Breast epithelium (tissue), 4 donors: Measurements from ENCODE around the gene SEC31B. TPM values are rescaled to one million over a fixed set of nuclear protein-coding genes. Genes with fewer than 3 reads are reported as not detected.

Experiments
- DNase-seq, 2 donors: peaks; one replicate each; pipeline ENCODE4 v3.0.0-alpha.2; 2019; ENCODE audit warnings: low spot score in 2 of 2
- H3K27ac ChIP-seq, 2 donors: fragments of 200-600 bp; sonication (generic) in 1 of 2; one replicate each; pipeline ENCODE4 v1.5.1; 2016 to 2019; ENCODE audit warnings: mild to moderate bottlenecking in 1 of 2
- H3K27me3 ChIP-seq, 2 donors: fragments of 200-600 bp; sonication (generic) in 1 of 2; one replicate each; pipeline versions ENCODE4 v1.5.1 to v1.6.0; 2017 to 2019; ENCODE audit warnings: control low read depth in 1 of 2, mild to moderate bottlenecking in 1 of 2
- H3K36me3 ChIP-seq: fragments of 200-600 bp; one replicate; pipeline ENCODE4 v1.5.1; 2019
- H3K4me1 ChIP-seq, 2 donors: fragments of 200-600 bp; sonication (generic); one replicate each; pipeline ENCODE4 v1.5.1; 2016 to 2019; ENCODE audit warnings: control low read depth in 1 of 2
- H3K4me3 ChIP-seq, 3 donors: fragments of 200-600 bp; sonication (generic); 1 replicate in 2 of 3; 2 replicates in 1 of 3; pipeline ENCODE4 v1.5.1; 2016 to 2019; ENCODE audit warnings: mild to moderate bottlenecking in 3 of 3, moderate library complexity in 2 of 3
- H3K9me3 ChIP-seq, 2 donors: fragments of 200-600 bp; sonication (generic) in 1 of 2; one replicate each; pipeline ENCODE4 v1.5.1; 2016 to 2019; ENCODE audit warnings: control low read depth in 1 of 2
- CTCF ChIP-seq, 3 donors: fragments of 450-650 bp; IDR thresholded peaks; one replicate each; pipeline ENCODE4 v1.5.1; 2016 to 2017; ENCODE audit warnings: antibody characterized with exemption in 3 of 3, mild to moderate bottlenecking in 3 of 3, moderate library complexity in 3 of 3
- POLR2A ChIP-seq: fragments of 450-650 bp; IDR thresholded peaks from one replicate; pipeline ENCODE4 v1.6.1; 2016; ENCODE audit warnings: antibody characterized with exemption, mild to moderate bottlenecking, moderate library complexity
- POLR2AphosphoS5 ChIP-seq, 3 donors: sonication (generic); formaldehyde crosslinking; IDR thresholded peaks; one replicate each; pipeline ENCODE4 v1.6.1; 2017; ENCODE audit warnings: antibody characterized with exemption in 3 of 3
- intact Hi-C: fragments of 100-400 bp; cut with DNase I; formaldehyde crosslinking; loops from one replicate; pipeline ENCODE4 v1.15.1; 2023; ENCODE audit warnings: low total_unique reads
- total RNA-seq, 3 donors: library from RNA; depleted of rRNA; stranded (reverse); fragments of >200 nt; gene quantifications; one replicate each; pipeline ENCODE4 v1.1.0, GENCODE V29; 2016

The SEC31B gene
- total RNA-seq, 3 donors from 2014 or later, result 9.8 to 18.1 (median 12.1) TPM

GRCh38 chr10:100448951-100449350, 70.7 kb downstream of the SEC31B start:
- no peaks in the 10 kb centered on the region for H3K36me3 ChIP-seq
- H3K4me3 ChIP-seq, result no peak overlapping the region
- intact Hi-C loops, result no loop called here
- no peaks in the 10 kb centered on the region for H3K9me3 ChIP-seq
- TF ChIP-seq CTCF (IDR thresholded peaks at IDR 0.05) (no peak), POLR2A (no peak), POLR2AphosphoS5 (IDR thresholded peaks at IDR 0.05) (no peak)
- H3K4me1 ChIP-seq, result no peaks in the 10 kb centered on the region
- H3K27ac ChIP-seq, result no peak overlapping the region
- H3K27me3 ChIP-seq, result no peaks in the 10 kb centered on the region
- no peak for DNase-seq

- no peaks in the 10 kb centered on the region for H3K4me1 ChIP-seq
- H3K9me3 ChIP-seq, result no peaks in the 10 kb centered on the region
- no peak overlapping the region for H3K27ac ChIP-seq
- no peak for TF ChIP-seq POLR2A
- no peak for TF ChIP-seq CTCF (IDR thresholded peaks at IDR 0.05)
- TF ChIP-seq POLR2AphosphoS5 (IDR thresholded peaks at IDR 0.05), result no peak
- no peaks in the 10 kb centered on the region for H3K36me3 ChIP-seq
- H3K4me3 ChIP-seq, result no peak overlapping the region
- no peaks in the 10 kb centered on the region for H3K27me3 ChIP-seq
- DNase-seq, result no peak
- intact Hi-C loops, result no loop called here
Observed at GRCh38 chr10:100447663-100448062, 72.0 kb downstream of the SEC31B start.

- TF ChIP-seq POLR2AphosphoS5 (IDR thresholded peaks at IDR 0.05) (no peak), POLR2A (no peak), CTCF (IDR thresholded peaks at IDR 0.05) (no peak)
- Histone ChIP-seq H3K4me3 (no peak overlapping the region), H3K27ac (no peak overlapping the region), H3K36me3 (no peaks in the 10 kb centered on the region), H3K27me3 (no peaks in the 10 kb centered on the region), H3K9me3 (no peaks in the 10 kb centered on the region), H3K4me1 (no peaks in the 10 kb centered on the region)
- DNase-seq, result no peak
- intact Hi-C loops, result no loop called here
Observed at GRCh38 chr10:100446130-100446761, 73.4 kb downstream of the SEC31B start.

GRCh38 chr10:100442548-100442947, 77.1 kb downstream of the SEC31B start:
- intact Hi-C loops, result no loop called here
- Histone ChIP-seq H3K36me3 (no peaks in the 10 kb centered on the region), H3K9me3 (no peaks in the 10 kb centered on the region), H3K4me1 (no peaks in the 10 kb centered on the region), H3K4me3 (no peak overlapping the region), H3K27ac (no peak overlapping the region), H3K27me3 (no peaks in the 10 kb centered on the region)
- no peak for DNase-seq
- TF ChIP-seq POLR2AphosphoS5 (IDR thresholded peaks at IDR 0.05) (no peak), CTCF (IDR thresholded peaks at IDR 0.05) (no peak), POLR2A (no peak)

GRCh38 chr10:100438674-100439315, 80.9 kb downstream of the SEC31B start:
- intact Hi-C loops, result no loop called here

More at GRCh38 chr10:100438674-100439315, 80.9 kb downstream of the SEC31B start:
- Histone ChIP-seq H3K4me3 (no peak overlapping the region), H3K36me3 (no peaks in the 10 kb centered on the region), H3K4me1 (no peaks in the 10 kb centered on the region), H3K9me3 (no peaks in the 10 kb centered on the region), H3K27ac (no peak overlapping the region), H3K27me3 (no peaks in the 10 kb centered on the region)
- TF ChIP-seq CTCF (IDR thresholded peaks at IDR 0.05) (no peak), POLR2A (no peak), POLR2AphosphoS5 (IDR thresholded peaks at IDR 0.05) (no peak)
- no peak for DNase-seq
